HCT116 (cell line): ENCODE measurements around the gene VCAN. TPM values are rescaled to one million over a fixed set of nuclear protein-coding genes. Genes with fewer than 3 reads are reported as not detected.

Experiments used
- ATAC-seq: fragments of 200-7000 bp; cut with Tn5 transposase; 2 replicates; pipeline ENCODE4 v1.9.1; 2020; ENCODE audit warnings: mild to moderate bottlenecking, moderate library complexity
- BruUV-seq: library from RNA; stranded (reverse); fragments of 400-500 nt; replicated peaks from 2 replicates; lab custom pipeline; 2021; lab: Mats Ljungman, UMichigan
- CTCF ChIA-PET: fragments of 300-600 bp; sonication (Branson Sonifier 250); formaldehyde crosslinking; loops from one replicate; lab custom pipeline; 2021; ENCODE audit warnings: antibody characterized with exemption; lab: Charles Lee
- POLR2A ChIA-PET: fragments of 300-600, 350-600 bp; sonication (Branson Sonifier 250); formaldehyde crosslinking; loops from one replicate; lab custom pipeline; 2021; ENCODE audit warnings: antibody characterized with exemption; lab: Charles Lee
- RAD21 ChIA-PET, 2 experiments: fragments of 300-600 bp; sonication (Branson Sonifier 250); formaldehyde crosslinking; loops; one replicate each; lab custom pipeline; 2023; ENCODE audit warnings: low total read pairs in 2 of 2; ENCODE audit not compliant: uncharacterized antibody in 2 of 2, unreplicated experiment in 2 of 2, low non-redundant PET in 1 of 2; lab: Charles Lee
- DNase-seq: peaks from one replicate; pipeline ENCODE4 v3.0.0-alpha.2; 2010; ENCODE audit warnings: low read depth, low spot score
- H2AFZ ChIP-seq: fragments of 200-600 bp; shearing (Covaris generic), sonication (generic); 2 replicates; pipeline ENCODE4 v1.6.1; 2017; ENCODE audit warnings: low read depth, mixed run types, mixed read lengths, antibody characterized with exemption, low read length; ENCODE audit not compliant: poor library complexity, severe bottlenecking
- H3K27ac ChIP-seq: 2 replicates; pipeline ENCODE4 v1.5.1; 2012; ENCODE audit warnings: low read depth, low read length
- H3K27me3 ChIP-seq: fragments of 200-600 bp; sonication (generic); 2 replicates; pipeline ENCODE4 v1.6.1; 2016; ENCODE audit warnings: mixed run types, low read length, mixed read lengths; ENCODE audit not compliant: insufficient read depth
- H3K36me3 ChIP-seq, 2 experiments: fragments of 200-500 bp in 1 of 2; fragments of 200-600 bp in 1 of 2; sonication (Bioruptor generic) in 1 of 2; sonication (generic) in 1 of 2; 2 replicates each; pipeline versions ENCODE4 v1.5.1 to v1.6.1; 2014 to 2016; ENCODE audit warnings: low read length in 2 of 2, inconsistent platforms in 1 of 2, mixed read lengths in 1 of 2, mixed run types in 1 of 2; ENCODE audit not compliant: insufficient read depth in 2 of 2, control insufficient read depth in 1 of 2
- H3K4me1 ChIP-seq, 2 experiments: fragments of 200-600 bp in 1 of 2; sonication (generic) in 1 of 2; 2 replicates each; pipeline versions ENCODE4 v1.5.1 to v1.6.1; 2012 to 2017; ENCODE audit warnings: low read length in 2 of 2, inconsistent platforms in 1 of 2, mild to moderate bottlenecking in 1 of 2, mixed read lengths in 1 of 2, mixed run types in 1 of 2, moderate library complexity in 1 of 2; ENCODE audit not compliant: insufficient read depth in 2 of 2, control insufficient read depth in 1 of 2
- H3K4me2 ChIP-seq: fragments of 200-600 bp; sonication (generic); 2 replicates; pipeline ENCODE4 v1.6.1; 2017; ENCODE audit warnings: mixed run types, low read length, mixed read lengths
- H3K4me3 ChIP-seq, 2 experiments: fragments of 200-600 bp in 1 of 2; sonication (generic) in 1 of 2; replicated peaks in 1 of 2; 2 replicates each; pipeline ENCODE4 v1.5.1; 2011 to 2016; ENCODE audit warnings: low read length in 2 of 2, control low read depth in 1 of 2, low read depth in 1 of 2, mild to moderate bottlenecking in 1 of 2, mixed read lengths in 1 of 2, mixed run types in 1 of 2
- H3K79me2 ChIP-seq: fragments of 200-600 bp; sonication (generic); 2 replicates; pipeline ENCODE4 v1.6.1; 2017; ENCODE audit warnings: mild to moderate bottlenecking, mixed run types, low read length, moderate library complexity, mixed read lengths; ENCODE audit not compliant: insufficient read depth
- H3K9ac ChIP-seq: fragments of 200-600 bp; sonication (generic); 2 replicates; pipeline ENCODE4 v1.6.1; 2016; ENCODE audit warnings: low read length, mixed read lengths
- H3K9me2 ChIP-seq: fragments of 200-600 bp; sonication (generic), shearing (Covaris generic); 2 replicates; pipeline ENCODE4 v1.6.1; 2017; ENCODE audit warnings: mixed run types, mild to moderate bottlenecking, moderate library complexity; ENCODE audit not compliant: insufficient read depth
- H3K9me3 ChIP-seq, 2 experiments: fragments of 200-500 bp in 1 of 2; fragments of 200-600 bp in 1 of 2; sonication (Bioruptor generic) in 1 of 2; sonication (generic) in 1 of 2; 2 replicates each; pipeline ENCODE4 v1.6.1; 2014 to 2017; ENCODE audit warnings: low read length in 2 of 2, mixed read lengths in 2 of 2, inconsistent platforms in 1 of 2, low read depth in 1 of 2, mild to moderate bottlenecking in 1 of 2, mixed run types in 1 of 2, moderate library complexity in 1 of 2; ENCODE audit not compliant: control insufficient read depth in 1 of 2, insufficient read depth in 1 of 2
- H4K20me1 ChIP-seq: fragments of 200-600 bp; sonication (generic), shearing (Covaris generic); 2 replicates; pipeline ENCODE4 v1.6.1; 2017; ENCODE audit warnings: mixed run types, mild to moderate bottlenecking, moderate library complexity; ENCODE audit not compliant: insufficient read depth
- ATF3 ChIP-seq: IDR thresholded peaks from 2 replicates; pipeline ENCODE4 v1.6.1; 2012
- CBX3 ChIP-seq: IDR thresholded peaks from 2 replicates; pipeline ENCODE4 v1.6.1; 2012; ENCODE audit warnings: low read depth
- CTCF ChIP-seq, 3 experiments: fragments of 200-600 bp in 1 of 3; sonication (generic) in 1 of 3; IDR thresholded peaks in 2 of 3; conservative IDR thresholded peaks in 1 of 3; 2 replicates each; pipeline ENCODE4 v1.5.1; 2012 to 2017; ENCODE audit warnings: low read depth in 2 of 3, low read length in 2 of 3, antibody characterized with exemption in 1 of 3, borderline replicate concordance in 1 of 3, control low read depth in 1 of 3, mild to moderate bottlenecking in 1 of 3, mixed read lengths in 1 of 3, mixed run types in 1 of 3, moderate library complexity in 1 of 3; ENCODE audit not compliant: insufficient read depth in 1 of 3
- EGR1 ChIP-seq: IDR thresholded peaks from 2 replicates; pipeline ENCODE4 v1.6.1; 2012; ENCODE audit warnings: low read depth
- FOSL1 ChIP-seq: IDR thresholded peaks from 2 replicates; pipeline ENCODE4 v1.6.1; 2012; ENCODE audit warnings: low read depth
- SP1 ChIP-seq: IDR thresholded peaks from 2 replicates; pipeline ENCODE4 v1.6.1; 2012; ENCODE audit warnings: low read depth
- SRF ChIP-seq: IDR thresholded peaks from 2 replicates; pipeline ENCODE4 v1.6.1; 2012; ENCODE audit warnings: low read depth
- TCF7L2 ChIP-seq: IDR thresholded peaks from 2 replicates; pipeline ENCODE4 v1.7.0; 2011; ENCODE audit warnings: borderline replicate concordance, inconsistent platforms; ENCODE audit not compliant: insufficient read depth, insufficient read length; ENCODE audit errors: extremely low read depth
- ZNF274 ChIP-seq: fragments of 200-500 bp; sonication (Bioruptor generic); IDR thresholded peaks from 2 replicates; pipeline ENCODE4 v1.6.1; 2014; ENCODE audit warnings: mild to moderate bottlenecking, low read depth, low read length, inconsistent platforms
- intact Hi-C: fragments of 100-400 bp; cut with micrococcal nuclease; formaldehyde crosslinking; loops from 2 replicates; pipeline ENCODE4 v1.10.0; 2022
- total RNA-seq: library from RNA; stranded (reverse); gene quantifications from one replicate; pipeline ENCODE4 v1.2.1, GENCODE V29; 2021; ENCODE audit not compliant: unreplicated experiment

VCAN gene
- total RNA-seq, 1 experiment from 2014 or later: 49.9 TPM

GRCh38 chr5:83583859-83584258, 112.3 kb downstream of the VCAN start (continued):
- TF ChIP-seq SRF (no peak), SP1 (no peak), TCF7L2 (no peak), EGR1 (no peak), FOSL1 (peak; percentile 39; the same call in 1 of the 2 replicates), ZNF274 (no peak), CBX3 (no peak)

GRCh38 chr5:83586874-83587776, 115.6 kb downstream of the VCAN start:
- no peaks in the 10 kb centered on the region for H3K36me3 ChIP-seq
- H3K27me3 ChIP-seq: no peaks in the 10 kb centered on the region
- CTCF ChIA-PET: no interaction called here
- H3K4me3 ChIP-seq: no peak overlapping the region
- no peak for ATAC-seq
- TF ChIP-seq CTCF (IDR thresholded peaks at IDR 0.05 in 2 of 3, conservative IDR thresholded peaks at IDR 0.05 in 1 of 3; ENCODE audit: borderline replicate concordance in 1 of 3, insufficient read depth in 1 of 3, low read depth in 2 of 3, low read length in 2 of 3) (no peak), ATF3 (no peak)
- H2AFZ ChIP-seq: no peak overlapping the region
- H3K27ac ChIP-seq: no peak overlapping the region
- H3K9me3 ChIP-seq: no peaks in the 10 kb centered on the region
- no TSS peak for BruUV-seq
- DNase-seq: no peak
- H3K9me2 ChIP-seq: no peaks in the 10 kb centered on the region
- intact Hi-C loops: no loop called here
- no peak overlapping the region for H3K4me2 ChIP-seq
- no peaks in the 10 kb centered on the region for H4K20me1 ChIP-seq
- POLR2A ChIA-PET: no interaction called here
- H3K9ac ChIP-seq: no peak overlapping the region
- H3K79me2 ChIP-seq: no peaks in the 10 kb centered on the region
- RAD21 ChIA-PET: no interaction called here
- peaks cover 5 to 10% of the 10 kb centered on the region in 2 experiments; a peak in 3 of 4 replicates for H3K4me1 ChIP-seq
